Cardiac fibroblast (primary cell): ENCODE data around the gene SETD5.

Source experiments
- DNase-seq, 2 donors: peaks; one replicate each; pipeline versions ENCODE4 v3.0.0 to v3.0.0-alpha.2; 2010; ENCODE audit warnings: low read depth in 2 of 2
- H3K4me3 ChIP-seq, 2 donors: replicated peaks in 1 of 2; 1 replicate in 1 of 2; 2 replicates in 1 of 2; pipeline ENCODE4 v1.5.1; 2011; ENCODE audit warnings: low read depth in 2 of 2, low read length in 2 of 2, mild to moderate bottlenecking in 2 of 2, moderate library complexity in 1 of 2
- CTCF ChIP-seq: IDR thresholded peaks from one replicate; pipeline ENCODE4 v1.5.1; 2011; ENCODE audit warnings: low read depth, mild to moderate bottlenecking, low read length, inconsistent platforms

The SETD5 gene

DNA sequence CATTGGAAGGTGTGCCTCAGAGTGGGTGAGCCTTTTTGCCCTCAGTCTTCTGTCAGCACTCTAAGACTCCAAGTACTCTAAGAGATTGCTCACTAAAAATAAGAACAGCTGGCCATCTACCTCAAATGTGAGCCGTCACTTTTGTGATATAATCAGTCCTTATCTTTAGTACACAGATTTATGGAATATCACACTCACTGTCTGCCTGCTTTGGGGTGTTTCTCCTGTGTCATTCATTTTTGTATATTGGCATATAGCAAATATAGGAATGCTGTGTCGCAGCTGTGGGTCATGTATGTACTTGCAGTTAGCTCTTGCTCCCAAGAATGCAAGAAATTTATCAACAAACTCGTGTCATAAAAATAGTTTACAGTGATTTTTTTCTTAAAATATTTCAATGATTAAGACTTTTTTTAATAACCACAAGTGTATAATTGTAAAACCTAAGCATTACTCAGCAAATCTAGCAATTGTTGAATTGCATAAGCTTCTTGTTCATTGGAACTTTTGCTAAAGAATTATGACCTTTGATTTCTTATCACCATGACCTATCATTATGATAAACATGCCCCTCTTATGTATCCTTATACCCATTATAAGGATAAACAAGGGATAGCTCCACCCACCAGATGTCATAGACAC is 18.8 kb downstream of the SETD5 start:
- no peak overlapping the region for H3K4me3 ChIP-seq
- no peak for TF ChIP-seq CTCF
- no peak for DNase-seq

DNA sequence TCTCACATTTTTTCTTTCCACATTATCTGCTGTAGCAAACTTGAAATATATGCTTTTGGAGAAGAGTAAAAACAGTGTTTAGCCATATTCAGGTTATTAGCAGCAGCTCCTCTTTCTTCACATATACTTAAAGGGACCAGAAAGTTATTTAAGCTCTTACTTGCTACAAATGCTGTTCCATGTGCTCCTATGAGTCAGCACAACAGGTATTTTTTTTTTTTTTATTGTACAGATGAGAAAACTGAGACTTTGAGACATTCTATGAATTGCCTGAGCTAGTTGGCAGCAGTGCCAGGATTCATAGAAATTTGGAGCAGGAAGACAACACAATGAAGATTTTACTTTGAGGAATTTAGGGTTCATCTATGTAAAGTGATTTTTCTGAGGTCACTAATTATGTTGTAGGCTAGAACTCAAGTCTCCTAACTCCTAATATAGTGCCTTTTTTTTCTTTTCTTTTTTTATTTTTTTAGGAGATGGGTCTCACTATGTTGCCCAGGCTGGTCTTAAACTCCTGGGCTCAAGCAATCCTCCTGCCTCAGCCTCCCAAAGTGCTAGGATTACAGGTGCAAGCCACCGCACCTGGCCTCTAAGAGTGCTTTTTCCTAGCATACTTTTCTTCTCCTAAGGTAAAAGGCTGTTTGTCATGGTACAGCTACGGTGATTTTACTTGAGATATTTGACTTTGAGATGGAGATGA is 23.6 kb downstream of the SETD5 start:
- peak; percentile 37 to 63 for DNase-seq
- no peak overlapping the region for H3K4me3 ChIP-seq
- TF ChIP-seq CTCF: no peak

GRCh38 chr3:9422712-9423424 is 25.5 kb downstream of the SETD5 start:
- peak; percentile 98 to 99 for DNase-seq

DNA sequence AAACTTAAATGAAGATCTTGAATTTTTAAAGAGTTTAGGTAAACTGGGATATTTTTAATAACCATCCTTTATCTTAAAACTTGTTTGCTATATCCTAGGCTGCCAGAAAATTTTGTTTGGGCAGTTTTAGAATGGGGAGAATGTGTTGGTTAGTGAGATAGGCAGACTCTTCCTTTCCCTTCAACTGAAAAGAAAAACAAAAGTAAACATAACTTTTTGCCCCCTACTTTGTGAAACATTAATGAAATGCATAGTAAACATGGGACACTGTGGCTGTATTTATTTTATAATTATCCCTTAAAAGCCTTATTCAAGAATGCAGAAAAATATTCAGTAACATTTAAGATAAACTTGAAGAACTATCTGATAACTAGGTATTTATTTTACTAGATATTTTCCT is 31.0 kb downstream of the SETD5 start:
- H3K4me3 ChIP-seq: no peak overlapping the region
- no peak for TF ChIP-seq CTCF
- DNase-seq: no peak

More at GRCh38 chr3:9422712-9423424, 25.5 kb downstream of the SETD5 start:
- peak overlapping the region in 1 of 2 donors; percentile 11 for H3K4me3 ChIP-seq
- peak; percentile 60 for TF ChIP-seq CTCF

GRCh38 chr3:9430733-9431132 is 33.3 kb downstream of the SETD5 start:
- no peak overlapping the region for H3K4me3 ChIP-seq
- no peak for TF ChIP-seq CTCF
- no peak for DNase-seq

DNA sequence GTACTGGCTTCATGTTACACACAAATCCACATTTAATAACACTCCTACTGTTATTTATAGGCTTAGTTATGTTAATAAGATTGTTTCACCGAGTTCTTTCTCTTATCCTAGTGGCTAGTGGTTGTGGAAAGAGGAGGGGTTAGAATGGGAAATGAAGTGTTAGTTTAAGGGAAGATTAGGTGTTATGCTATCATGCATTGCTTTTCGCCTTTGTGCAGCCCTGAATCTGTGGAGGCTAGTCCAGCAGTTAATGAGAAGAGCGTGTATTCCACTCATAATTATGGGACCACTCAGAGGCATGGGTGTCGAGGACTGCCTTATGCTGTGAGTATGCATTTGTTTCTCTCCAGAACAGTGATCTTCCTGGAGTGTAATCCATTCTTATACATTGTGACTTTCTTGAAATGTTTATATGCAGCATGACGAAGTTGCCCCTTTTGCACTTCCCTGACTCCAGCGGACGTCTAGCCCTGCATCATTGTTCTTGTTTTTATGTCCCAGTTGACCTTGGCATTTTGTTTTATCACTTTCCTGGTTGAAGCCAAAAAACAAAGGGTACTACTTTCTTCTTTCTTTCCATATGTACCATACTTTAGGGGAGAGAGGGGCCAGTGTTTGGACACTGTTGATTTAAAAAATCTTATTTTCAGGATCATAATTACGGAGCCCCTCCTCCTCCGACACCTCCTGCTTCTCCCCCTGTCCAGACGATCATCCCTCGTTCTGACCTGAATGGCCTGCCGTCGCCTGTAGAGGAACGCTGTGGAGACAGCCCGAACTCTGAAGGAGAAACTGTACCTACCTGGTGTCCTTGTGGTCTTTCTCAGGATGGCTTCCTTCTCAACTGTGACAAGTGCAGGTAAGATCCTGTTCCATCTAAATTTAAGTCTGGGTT is 36.5 kb downstream of the SETD5 start:
- no peak for DNase-seq
- no peak for TF ChIP-seq CTCF
- H3K4me3 ChIP-seq: no peak overlapping the region
